OCI-LY7 (cell line): ENCODE data around the gene TEDC1. TPM values are rescaled to one million over a fixed set of nuclear protein-coding genes. Genes with fewer than 3 reads are reported as not detected.
A peak's percentile ranks its signal among the peaks of the same experiment; 100 is the strongest.

Experiments
- BruUV-seq: library from RNA; stranded (reverse); fragments of 400-500 nt; replicated peaks from 2 replicates; lab custom pipeline; 2021; lab: Mats Ljungman, UMichigan
- CTCF ChIA-PET: fragments of 300-600 bp; sonication (Branson Sonifier 250); formaldehyde crosslinking; loops from one replicate; lab custom pipeline; 2022; ENCODE audit warnings: antibody characterized with exemption; ENCODE audit not compliant: unreplicated experiment; lab: Charles Lee
- POLR2A ChIA-PET: fragments of 300-600 bp; sonication (Branson Sonifier 250); formaldehyde crosslinking; loops from one replicate; lab custom pipeline; 2022; ENCODE audit warnings: antibody characterized with exemption; lab: Charles Lee
- DNase-seq: peaks from one replicate; pipeline ENCODE4 v3.0.0-alpha.2; 2015; ENCODE audit warnings: low spot score
- H2AFZ ChIP-seq: fragments of 200-600 bp; sonication (generic), shearing (Covaris generic); 2 replicates; pipeline ENCODE4 v1.6.1; 2014; ENCODE audit warnings: mild to moderate bottlenecking, antibody characterized with exemption, low read length, moderate library complexity
- H3K27ac ChIP-seq: fragments of 200-600 bp; sonication (generic); 2 replicates; pipeline ENCODE4 v1.5.1; 2014; ENCODE audit warnings: mixed run types, low read depth, mild to moderate bottlenecking, moderate library complexity, low read length, inconsistent platforms; ENCODE audit not compliant: poor library complexity, severe bottlenecking
- H3K36me3 ChIP-seq: fragments of 200-600 bp; sonication (generic); 2 replicates; pipeline ENCODE4 v1.6.1; 2014; ENCODE audit warnings: mild to moderate bottlenecking, antibody characterized with exemption, low read length, moderate library complexity, mixed read lengths; ENCODE audit not compliant: insufficient read depth
- H3K4me1 ChIP-seq: fragments of 200-600 bp; sonication (generic); 2 replicates; pipeline ENCODE4 v1.5.1; 2014; ENCODE audit warnings: mild to moderate bottlenecking, low read length; ENCODE audit not compliant: insufficient read depth, poor library complexity, severe bottlenecking
- H3K4me2 ChIP-seq: fragments of 200-600 bp; sonication (generic); 2 replicates; pipeline ENCODE4 v1.6.1; 2014; ENCODE audit warnings: mild to moderate bottlenecking, low read length
- H3K4me3 ChIP-seq: fragments of 200-600 bp; sonication (generic); 2 replicates; pipeline ENCODE4 v1.5.1; 2014; ENCODE audit warnings: mild to moderate bottlenecking, low read depth, low read length; ENCODE audit not compliant: poor library complexity, severe bottlenecking
- H3K79me2 ChIP-seq: fragments of 200-600 bp; sonication (generic); 2 replicates; pipeline ENCODE4 v1.6.1; 2016; ENCODE audit warnings: low read depth, mild to moderate bottlenecking, low read length, moderate library complexity, mixed read lengths; ENCODE audit not compliant: insufficient read depth
- H3K9me2 ChIP-seq: fragments of 200-600 bp; sonication (generic); 2 replicates; pipeline ENCODE4 v1.6.1; 2016; ENCODE audit warnings: mild to moderate bottlenecking, low read length, mixed read lengths; ENCODE audit not compliant: insufficient read depth
- H3K9me3 ChIP-seq: fragments of 200-600 bp; sonication (generic); 2 replicates; pipeline ENCODE4 v1.6.1; 2014; ENCODE audit warnings: mild to moderate bottlenecking, mixed run types, low read length, mixed read lengths
- H4K20me1 ChIP-seq: fragments of 200-600 bp; sonication (generic); 2 replicates; pipeline ENCODE4 v1.6.1; 2014; ENCODE audit warnings: mild to moderate bottlenecking, antibody characterized with exemption, low read length, moderate library complexity, mixed read lengths; ENCODE audit not compliant: insufficient read depth
- EZH2phosphoT487 ChIP-seq: fragments of 200-600 bp; sonication (generic); IDR thresholded peaks from 2 replicates; pipeline ENCODE4 v1.6.1; 2018; ENCODE audit warnings: low read depth, borderline replicate concordance, mild to moderate bottlenecking, mixed run types, antibody characterized with exemption, low read length, moderate library complexity, mixed read lengths
- intact Hi-C: fragments of 100-400 bp; cut with micrococcal nuclease; formaldehyde crosslinking; loops from one replicate; pipeline ENCODE4 v1.10.0; 2022; ENCODE audit not compliant: unreplicated experiment
- total RNA-seq, 2 experiments: library from RNA; depleted of rRNA in 1 of 2; stranded (reverse); fragments of >200 nt in 1 of 2; shearing (Covaris generic) in 1 of 2; gene quantifications; 2 replicates each; pipeline ENCODE4 v1.2.3, GENCODE V29; 2014 to 2022
- TF ChIP-seq, protein P1 (sequence below): fragments of 200-600 bp; sonication (generic); conservative IDR thresholded peaks from 2 replicates; pipeline ENCODE4 v1.5.1; 2014; ENCODE audit warnings: mild to moderate bottlenecking, antibody characterized with exemption, low read length, moderate library complexity, mixed read lengths

The TEDC1 gene
- total RNA-seq, 2 experiments from 2014 or later: 53.2 to 55.8 TPM

DNA sequence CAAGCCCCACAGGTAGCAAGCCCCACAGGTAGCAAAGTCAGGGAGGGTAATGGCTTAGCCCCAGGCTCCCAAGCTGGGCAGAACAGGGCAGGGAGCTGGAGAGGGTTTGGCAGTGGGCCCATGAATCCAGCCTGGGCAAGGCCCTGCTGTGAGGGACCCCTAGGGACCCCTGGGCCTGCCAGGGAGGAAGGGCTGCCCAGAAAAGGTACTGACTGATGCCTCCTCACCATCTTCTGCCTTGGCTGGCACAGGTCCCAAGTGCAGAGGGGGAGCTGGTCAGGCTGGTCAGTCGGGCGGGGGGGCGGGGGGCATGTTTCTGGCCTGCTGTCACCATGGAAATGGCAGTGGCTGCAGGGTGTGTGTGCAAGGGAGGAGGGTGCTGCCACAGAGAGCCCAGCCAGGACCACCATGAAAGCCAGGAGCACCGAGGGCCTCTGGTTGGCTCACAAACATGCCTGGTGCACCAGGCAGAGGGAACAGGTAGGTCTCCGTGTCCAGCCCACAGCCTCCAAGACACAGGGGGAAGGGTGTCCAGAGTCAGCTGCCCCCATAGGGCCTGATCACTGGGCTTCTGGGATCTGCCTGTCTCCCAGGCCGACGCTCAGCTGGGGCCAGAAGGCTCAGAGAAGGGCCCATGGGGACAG, 17.9 kb upstream of the TEDC1 start:
- no peak for TF ChIP-seq EZH2phosphoT487
- TF ChIP-seq, protein P1, sequence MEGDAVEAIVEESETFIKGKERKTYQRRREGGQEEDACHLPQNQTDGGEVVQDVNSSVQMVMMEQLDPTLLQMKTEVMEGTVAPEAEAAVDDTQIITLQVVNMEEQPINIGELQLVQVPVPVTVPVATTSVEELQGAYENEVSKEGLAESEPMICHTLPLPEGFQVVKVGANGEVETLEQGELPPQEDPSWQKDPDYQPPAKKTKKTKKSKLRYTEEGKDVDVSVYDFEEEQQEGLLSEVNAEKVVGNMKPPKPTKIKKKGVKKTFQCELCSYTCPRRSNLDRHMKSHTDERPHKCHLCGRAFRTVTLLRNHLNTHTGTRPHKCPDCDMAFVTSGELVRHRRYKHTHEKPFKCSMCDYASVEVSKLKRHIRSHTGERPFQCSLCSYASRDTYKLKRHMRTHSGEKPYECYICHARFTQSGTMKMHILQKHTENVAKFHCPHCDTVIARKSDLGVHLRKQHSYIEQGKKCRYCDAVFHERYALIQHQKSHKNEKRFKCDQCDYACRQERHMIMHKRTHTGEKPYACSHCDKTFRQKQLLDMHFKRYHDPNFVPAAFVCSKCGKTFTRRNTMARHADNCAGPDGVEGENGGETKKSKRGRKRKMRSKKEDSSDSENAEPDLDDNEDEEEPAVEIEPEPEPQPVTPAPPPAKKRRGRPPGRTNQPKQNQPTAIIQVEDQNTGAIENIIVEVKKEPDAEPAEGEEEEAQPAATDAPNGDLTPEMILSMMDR: no peak
- Histone ChIP-seq H3K27ac (no peak overlapping the region), H3K4me3 (no peak overlapping the region), H2AFZ (no peak overlapping the region), H4K20me1 (no peaks in the 10 kb centered on the region), H3K9me2 (no peaks in the 10 kb centered on the region), H3K36me3 (peaks cover 17% of the 10 kb centered on the region; the same call in 1 of the 2 replicates), H3K4me2 (peak overlapping the region; percentile 71; the same call in 1 of the 2 replicates), H3K4me1 (peaks cover 9% of the 10 kb centered on the region), H3K79me2 (no peaks in the 10 kb centered on the region), H3K9me3 (no peaks in the 10 kb centered on the region)
- ChIA-PET POLR2A (no interaction called here), CTCF (no interaction called here)
- BruUV-seq: no TSS peak
- intact Hi-C loops: no loop called here
- no peak for DNase-seq

DNA sequence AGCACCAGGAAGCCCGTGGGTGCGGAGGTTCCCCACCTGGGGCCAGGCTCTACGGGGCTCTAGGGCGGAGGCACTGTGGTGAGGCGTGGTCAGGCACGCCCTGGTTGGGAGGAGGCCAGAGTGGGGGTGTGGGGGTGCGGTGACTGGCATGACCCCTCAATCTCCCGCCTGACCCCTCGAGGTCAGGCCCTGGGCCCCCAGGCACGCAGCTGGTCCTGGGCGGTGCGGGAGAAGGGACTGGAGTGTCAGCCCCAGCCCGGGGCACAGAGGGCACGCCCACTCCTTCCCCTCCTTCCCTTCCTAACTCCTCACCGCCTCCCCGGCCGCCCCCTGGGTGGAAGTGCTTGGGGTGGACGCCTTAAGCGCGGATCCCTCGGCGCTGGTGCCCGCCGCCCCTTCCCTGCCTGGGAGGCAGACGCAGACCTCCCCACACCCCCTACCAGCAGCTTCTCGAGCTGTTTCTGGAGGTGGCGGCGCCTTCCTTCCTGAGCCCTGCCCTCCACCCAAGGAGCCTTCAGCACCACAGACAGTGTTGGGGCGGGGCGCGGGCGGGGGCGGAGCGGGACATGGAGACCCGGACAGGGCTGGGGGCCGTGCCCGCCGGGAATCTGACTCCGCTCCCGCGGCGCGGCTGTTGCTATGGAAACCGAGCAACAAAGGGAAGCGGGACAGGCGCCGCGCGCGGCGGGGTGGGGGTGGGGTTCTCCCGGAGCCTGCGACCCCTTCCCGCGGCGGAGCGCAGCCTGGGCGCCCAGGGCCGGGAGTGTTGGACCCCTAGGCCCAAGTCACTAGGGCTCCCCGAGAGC, 17.2 kb upstream of the TEDC1 start:
- H3K9me3 ChIP-seq: no peaks in the 10 kb centered on the region
- no peaks in the 10 kb centered on the region for H3K9me2 ChIP-seq
- BruUV-seq: no TSS peak
- H3K27ac ChIP-seq: no peak overlapping the region
- H3K36me3 ChIP-seq: peaks cover 10% of the 10 kb centered on the region; the same call in 1 of the 2 replicates
- H3K4me3 ChIP-seq: peak overlapping the region; percentile 54
- DNase-seq: no peak
- H2AFZ ChIP-seq: no peak overlapping the region
- ChIA-PET CTCF (no interaction called here), POLR2A (no interaction called here)
- H4K20me1 ChIP-seq: no peaks in the 10 kb centered on the region
- peaks cover 9% of the 10 kb centered on the region for H3K4me1 ChIP-seq
- TF ChIP-seq EZH2phosphoT487: no peak
- TF ChIP-seq, protein P1: no peak
- intact Hi-C loops: no loop called here
- H3K4me2 ChIP-seq: peak overlapping the region; percentile 71
- H3K79me2 ChIP-seq: no peaks in the 10 kb centered on the region
